Hippocampal formation (tissue), 2 donors: ENCODE data around the gene ADAP1.
A peak's percentile ranks its signal among the peaks of the same experiment; 100 is the strongest.
"Not testable (repeated sequence)": the region's sequence is repeated elsewhere in the genome, so short reads cannot be mapped to it uniquely, and the experiment has no call there.

Experiments
- DNase-seq, 2 donors: peaks; one replicate each; lab custom pipeline; 2025; lab: John Stamatoyannopoulos, UW

Gene ADAP1

DNA sequence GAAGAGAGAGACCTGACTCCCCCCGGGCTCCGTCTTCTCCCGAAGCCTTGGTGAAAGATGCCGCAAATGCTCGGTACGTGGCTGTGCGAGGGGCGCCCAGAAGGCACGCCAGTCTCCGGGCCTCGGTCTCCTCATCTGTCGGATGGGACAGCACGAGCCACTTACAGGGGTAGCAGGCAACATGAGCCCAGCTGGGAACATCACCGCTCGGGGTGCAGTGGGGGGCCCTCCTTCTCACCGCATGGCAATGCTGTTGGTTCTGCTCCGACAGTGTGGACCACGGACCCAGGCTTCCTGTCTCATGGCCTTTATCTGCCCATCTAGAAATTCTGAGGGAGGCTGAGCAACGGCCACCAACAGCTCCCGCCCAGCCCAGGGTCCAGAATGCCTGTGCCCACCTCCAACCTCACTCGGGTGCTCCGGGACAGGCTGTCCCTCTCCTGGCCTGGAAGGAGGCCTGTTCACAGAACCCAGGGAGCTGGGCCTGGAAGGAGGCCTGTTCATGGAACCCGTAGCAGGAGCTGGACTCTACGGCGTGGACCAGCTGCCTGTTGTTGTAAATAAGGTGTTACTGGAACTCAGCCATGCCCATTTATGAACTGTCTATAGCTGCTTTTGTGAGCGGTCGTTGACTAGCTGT is 15.8 kb downstream of the ADAP1 start:
- no peak for DNase-seq

DNA sequence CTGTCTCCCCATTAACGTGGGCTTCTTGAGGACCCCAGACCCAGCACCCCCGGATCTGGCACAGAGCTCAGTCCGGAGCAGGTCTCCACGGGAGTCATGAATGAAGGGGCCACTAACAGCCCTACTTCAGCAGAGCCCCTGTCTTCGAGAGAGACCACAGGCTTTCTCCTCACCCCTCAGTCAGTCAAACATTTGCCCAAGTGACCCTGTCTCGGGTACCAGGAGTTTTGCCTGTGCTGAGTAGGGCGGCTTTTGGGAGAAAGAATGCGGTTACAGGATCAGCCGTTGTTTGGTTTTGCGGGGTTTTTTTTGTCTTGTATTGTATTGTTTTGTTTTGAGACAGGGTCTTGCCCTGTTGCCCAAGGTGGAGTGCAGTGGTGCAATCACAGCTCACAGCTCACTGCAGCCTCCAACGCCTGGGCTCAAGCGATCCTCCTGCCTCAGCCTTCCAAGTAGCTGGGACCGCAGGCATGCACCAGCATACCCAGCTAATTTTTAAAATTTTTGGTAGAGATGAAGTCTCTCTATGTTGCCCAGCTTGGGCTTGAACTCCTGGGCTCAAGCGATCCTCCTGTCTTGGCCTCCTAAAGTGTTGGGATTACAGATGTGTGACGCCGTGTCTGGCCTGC is 16.5 kb downstream of the ADAP1 start:
- no peak for DNase-seq

- no peak for DNase-seq
Observed at GRCh38 chr7:936386-937054, 18.0 kb downstream of the ADAP1 start.

- no peak for DNase-seq
Observed at GRCh38 chr7:935874-936385, 18.6 kb downstream of the ADAP1 start.

DNA sequence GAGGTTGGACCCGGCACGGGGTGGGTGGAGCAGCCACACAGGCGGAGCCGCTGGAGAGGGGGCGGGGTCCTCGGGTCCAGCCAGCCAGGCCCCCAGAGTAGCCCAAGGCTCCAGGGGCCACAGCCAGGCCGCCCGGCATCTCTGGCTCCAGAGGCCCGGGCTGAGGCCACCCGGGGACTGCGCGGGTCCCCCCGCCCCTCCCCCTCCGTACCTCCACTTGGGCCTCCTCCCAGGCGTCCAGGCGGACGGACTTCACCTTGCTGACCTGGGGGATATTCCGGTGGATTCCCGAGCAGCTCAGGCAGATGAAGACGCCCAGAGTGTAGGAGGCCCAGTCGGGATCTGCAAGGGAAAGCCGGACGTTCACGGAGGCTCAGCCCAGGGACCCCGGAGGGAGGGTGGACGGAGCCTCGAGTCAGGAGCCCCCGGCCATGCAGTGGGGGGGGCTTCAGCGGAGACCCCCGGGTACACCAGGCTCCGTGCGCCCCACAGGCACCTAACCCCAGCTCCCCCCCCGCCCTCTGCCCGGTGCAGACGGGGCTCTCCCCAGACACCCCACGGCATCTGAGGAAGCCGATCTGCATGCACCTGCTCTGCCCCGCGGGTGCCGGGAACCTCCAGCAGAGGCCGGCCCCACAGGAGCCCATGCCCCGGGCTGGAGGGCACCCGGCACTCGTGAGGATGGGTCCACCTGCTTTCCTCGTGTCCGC is 19.2 kb downstream of the ADAP1 start:
- no peak for DNase-seq

DNA sequence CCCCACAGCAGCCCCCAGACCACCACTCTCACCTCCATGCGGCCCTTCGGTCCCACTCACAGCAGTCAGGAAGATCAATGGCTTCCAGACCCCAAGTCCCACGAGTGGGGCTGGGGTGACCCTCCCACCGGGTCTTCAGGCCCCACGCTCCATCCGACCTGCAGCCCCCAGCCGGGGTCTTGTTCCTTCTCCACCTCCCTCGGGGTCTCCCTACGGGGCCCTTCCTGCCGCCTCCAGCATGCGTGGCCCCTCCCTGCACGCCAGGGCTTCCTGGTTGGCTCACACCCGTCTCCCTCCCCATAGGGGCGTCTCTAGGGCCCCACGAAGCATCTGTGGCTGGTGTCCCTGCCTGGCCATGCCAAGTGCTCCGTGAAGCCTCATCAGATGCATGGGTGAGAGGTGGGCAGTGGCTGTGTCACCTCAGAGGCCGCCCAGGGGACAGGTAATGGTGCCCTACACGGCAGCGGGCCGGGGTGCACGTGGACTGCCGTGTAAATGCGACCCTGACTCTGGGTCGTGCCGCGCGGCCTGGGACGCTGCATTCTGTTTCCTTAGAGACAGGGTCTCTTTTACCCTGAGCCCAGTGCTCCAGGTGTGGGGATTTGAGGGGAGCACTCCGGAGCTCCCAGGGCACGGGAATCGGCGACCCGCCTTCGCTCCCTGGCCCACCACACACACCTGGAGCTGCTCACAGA is 19.9 kb downstream of the ADAP1 start:
- no peak for DNase-seq

DNA sequence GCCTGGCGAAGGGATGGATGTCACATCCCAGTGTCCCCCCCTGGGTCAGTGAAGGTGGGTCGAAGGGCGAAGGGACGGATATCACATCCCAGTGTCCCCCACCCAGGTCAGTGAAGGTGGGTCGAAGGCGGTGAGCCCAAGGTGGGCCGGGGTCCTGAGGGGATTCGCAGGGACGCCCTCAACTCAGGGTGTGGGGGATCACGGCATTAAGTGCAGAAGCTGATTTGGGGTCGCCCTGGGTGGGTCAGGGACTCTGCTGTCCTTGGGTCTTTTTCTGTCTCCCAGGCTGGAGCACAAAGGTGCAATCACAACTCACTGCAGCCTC is 21.9 kb downstream of the ADAP1 start:
- DNase-seq = no peak

DNA sequence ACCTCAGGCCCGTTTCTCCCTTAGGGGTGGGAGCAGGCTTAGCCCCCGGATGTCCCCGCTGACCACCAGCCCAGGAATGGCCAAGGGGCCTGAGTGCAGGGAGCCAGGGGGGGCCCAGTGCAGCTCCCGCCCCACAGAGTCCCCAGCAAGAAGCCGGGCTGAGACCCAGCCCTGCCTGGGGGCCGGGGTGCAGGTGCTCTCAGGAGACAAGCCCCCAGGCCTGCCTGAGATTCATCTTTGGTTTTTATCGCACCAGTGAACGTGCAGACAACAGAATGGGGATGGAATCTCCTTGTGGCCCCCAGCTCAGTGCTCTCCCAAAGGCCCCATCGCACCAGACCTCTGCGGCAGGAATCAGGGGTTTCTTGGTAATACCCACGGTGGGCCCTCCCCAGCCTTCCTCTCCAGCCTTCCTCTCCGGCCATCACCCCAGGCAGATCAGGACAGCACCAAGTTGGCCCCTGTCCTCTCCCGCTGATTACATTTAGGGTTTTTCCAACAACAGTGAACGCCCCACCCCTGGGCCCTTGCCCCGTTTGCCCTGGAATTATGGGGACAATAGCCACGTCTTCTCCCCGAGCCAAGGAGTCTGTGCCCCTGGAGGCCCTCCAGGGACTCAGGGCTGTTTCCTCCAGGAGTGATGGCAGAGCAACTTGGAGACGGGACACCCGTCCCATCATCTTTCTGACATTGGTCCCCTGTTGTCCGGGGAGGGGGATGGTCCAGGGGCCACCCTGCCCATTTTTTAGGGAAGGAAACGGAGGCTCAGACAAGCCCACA is 22.4 kb downstream of the ADAP1 start:
- no peak for DNase-seq

GRCh38 chr7:930975-931758 is 23.3 kb downstream of the ADAP1 start:
- DNase-seq = no peak

DNA sequence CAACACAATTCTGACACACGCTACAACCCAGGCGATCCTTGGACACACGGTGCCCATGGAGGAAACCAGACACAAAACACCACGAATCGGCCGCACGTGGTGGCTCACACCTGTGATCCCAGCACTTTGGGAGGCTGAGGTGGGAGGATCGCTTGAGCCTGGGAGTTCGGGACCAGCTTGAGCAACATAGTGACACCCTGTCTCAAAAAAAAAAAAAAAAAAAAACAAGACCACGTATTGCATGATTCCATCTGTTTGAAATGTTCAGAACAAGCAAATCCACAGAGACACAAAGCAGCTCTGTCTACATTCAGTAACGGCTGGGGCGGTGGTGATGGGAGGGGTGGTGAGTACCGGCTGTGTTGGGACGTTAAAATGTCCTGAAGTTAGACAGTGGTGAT is 25.2 kb downstream of the ADAP1 start:
- peak; percentile 60 to 65 for DNase-seq

DNA sequence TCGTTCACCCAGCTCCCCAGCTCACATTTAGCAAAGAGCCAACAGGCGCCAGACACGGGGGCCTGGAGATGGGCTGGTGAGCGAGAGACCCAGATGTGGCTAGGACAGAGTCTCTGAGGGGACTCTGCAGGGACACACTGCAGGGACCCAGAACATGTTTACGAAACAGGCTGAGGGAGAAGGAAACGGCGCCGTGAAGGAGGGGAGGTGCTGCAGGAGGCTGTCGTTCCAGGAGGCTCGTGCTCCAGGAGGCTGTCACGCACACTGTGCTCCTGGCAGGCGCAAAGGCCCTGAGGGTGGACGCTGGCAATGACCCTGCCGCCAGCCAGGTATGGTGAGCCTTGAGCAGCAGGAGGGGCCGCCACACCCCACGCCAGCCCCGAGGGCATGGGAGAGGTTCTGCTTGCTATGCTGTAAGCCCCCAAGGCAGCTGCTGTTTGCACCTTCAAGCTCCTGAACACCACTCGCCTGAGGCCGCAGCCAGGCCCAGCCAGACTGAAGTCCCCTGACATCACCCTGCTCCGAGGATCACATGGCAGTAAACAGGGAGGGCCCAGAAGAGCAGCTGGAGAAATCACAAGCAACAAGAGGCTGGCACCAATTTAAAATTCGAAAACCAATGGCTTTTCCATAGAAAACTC is 27.3 kb downstream of the ADAP1 start:
- peak; percentile 74 to 78 for DNase-seq

DNA sequence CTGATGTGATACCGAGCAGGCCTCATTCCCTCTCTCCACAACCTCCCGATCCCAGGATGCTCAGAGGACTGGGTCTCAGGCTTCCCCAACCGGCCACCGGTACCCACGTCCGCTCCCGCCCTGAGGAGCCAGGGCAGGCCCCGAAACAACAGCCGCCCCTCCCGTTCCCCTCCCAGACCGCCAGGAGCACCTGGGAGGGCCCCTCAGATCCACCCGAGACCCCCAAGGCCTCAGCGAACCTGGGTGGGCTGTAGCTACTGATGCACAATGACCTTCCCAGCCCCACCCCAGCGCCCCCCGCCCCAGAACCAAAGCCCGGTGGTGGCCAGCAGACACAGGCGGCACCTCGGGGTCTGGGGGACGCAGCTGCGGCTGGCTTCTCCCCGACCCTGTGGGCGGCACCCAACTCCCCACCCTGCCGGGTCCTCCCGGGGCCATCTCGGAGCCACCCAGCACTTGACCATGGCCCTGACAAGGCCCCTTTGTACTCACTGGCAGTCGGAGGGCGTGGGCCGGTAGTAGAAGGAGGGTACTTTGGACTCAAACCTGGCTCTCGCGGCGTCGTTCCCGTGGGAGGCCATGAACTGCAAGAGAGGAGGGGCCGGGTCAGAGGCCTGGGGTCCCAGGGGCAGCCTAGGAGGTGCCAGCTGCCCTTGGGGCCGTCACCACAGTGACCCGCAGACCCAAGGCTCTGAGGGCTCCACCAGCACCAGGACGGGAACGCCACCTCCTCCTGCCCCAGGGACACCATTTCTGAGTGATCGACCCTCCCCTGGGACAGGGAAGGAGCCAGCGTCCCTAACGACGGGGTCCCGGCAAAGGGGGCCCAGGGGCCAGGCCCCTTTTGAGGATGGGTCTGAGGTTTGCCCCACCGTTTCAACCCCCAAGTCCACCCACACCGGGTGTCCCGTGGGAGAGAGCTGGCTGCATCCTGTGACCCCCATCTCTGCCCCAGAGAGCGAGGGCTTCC is 28.1 kb downstream of the ADAP1 start:
- peak; percentile 29 to 58 for DNase-seq

DNA sequence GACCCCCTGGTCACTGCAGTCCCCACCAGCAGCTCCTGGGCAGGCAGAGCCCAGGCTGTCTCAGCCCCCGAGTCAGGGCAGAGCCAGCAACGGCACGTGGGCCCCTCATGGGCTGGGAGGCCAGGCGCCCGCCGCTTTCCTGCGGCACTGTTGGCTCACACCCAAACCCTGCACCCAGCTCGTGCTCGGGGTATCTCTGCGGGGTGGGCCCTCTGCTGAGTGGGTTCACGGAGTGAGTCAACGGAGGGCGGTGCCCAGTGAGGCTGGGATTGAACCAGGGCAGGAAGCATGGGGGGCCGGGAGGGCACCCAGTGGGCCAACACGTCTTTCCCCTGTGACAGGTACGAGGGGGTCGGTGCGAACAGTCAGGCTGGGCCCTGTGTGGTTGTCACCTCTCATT is 28.9 kb downstream of the ADAP1 start:
- no peak for DNase-seq

DNA sequence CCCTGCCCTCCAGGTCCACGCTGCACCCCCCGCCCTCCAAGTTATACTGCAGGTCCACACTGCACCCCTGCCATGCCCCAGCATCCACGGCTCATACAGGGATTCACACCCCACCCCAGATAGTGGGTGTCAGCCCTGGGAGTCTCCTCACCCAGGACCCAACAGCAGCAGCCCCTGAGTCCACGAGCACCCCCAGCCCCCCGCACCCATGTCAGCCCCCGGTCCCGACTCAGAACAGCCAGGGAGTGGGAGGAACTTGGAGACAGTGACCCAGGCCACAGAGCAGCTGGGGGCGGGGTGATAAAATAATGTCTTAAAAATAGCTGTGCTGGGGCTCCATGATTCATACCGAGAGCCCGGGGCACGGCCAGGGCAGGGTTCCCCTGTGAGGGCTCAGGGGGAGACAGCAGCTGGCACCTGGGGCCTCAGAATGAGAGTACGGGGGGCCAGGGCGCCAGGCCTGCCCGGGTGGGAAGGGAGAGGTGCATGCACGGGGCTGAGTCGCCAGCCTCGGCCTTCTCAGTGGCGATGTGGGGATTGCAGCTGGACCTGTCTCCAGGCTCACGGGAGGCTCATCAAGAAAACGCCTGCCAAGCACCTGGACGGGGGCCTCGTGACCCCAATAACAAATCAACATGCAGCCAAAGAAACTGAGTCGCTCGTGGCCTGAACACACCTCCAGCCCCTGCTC is 29.8 kb downstream of the ADAP1 start:
- DNase-seq = no peak

DNA sequence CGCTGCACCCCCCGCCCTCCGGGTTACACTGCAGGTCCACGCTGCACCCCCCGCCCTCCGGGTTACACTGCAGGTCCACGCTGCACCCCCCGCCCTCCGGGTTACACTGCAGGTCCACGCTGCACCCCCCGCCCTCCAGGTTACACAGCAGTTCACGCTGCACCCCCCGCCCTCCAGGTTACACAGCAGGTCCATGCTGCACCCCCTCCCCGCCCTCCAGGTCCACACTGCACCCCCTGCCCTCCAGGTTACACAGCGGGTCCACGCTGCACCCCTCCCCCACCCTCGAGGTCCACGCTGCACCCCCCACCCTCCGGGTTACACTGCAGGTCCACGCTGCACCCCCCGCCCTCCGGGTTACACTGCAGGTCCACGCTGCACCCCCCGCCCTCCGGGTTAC is 30.4 kb downstream of the ADAP1 start:
- DNase-seq = not testable (repeated sequence)

DNA sequence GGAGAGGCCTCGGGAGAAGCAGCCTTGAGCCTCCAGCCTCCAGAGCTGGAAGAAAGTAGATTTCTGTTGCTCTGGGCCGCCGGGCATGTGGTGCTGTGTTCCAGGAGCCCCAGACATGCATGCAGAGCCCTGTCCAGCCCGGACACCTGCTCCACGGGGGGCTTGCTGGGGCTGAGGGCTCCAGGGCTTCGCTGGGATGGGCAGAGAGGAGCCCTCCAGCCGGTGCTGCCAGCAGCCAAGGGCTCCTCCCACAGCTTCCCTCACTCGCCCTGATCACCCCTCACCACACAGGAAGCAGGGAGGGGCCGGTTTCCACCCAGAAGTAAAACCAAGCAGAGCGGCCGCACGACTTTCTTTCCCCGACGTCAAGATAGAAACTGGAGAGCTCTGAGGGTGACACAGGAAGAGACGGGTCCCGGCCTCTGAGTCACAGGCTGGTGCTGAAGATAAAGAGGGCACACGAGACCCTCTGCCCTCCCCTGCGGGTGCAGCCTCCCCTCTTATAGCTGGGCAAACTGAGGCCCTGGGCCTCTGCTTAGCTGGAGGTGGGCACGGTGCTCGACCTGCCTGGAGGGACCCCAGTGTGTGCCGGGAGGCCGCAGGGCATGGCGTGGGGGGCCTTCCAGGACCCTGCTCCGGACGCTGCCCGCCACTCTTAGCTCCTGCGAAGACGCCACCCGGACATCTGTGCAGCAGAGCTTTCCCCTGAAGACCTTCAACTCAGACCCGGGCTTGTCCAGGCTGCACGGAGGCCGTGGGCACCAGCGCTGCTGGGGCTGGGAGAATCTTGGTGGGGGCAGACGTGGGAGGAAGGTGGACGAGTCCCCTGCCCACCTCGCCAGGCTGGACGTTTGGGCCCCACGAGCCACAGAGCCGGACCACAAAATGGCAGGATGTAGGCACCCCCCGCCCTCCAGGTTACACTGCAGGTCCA is 31.1 kb downstream of the ADAP1 start:
- no peak for DNase-seq
